Measurements from ENCODE around the gene TEX2.

DNA sequence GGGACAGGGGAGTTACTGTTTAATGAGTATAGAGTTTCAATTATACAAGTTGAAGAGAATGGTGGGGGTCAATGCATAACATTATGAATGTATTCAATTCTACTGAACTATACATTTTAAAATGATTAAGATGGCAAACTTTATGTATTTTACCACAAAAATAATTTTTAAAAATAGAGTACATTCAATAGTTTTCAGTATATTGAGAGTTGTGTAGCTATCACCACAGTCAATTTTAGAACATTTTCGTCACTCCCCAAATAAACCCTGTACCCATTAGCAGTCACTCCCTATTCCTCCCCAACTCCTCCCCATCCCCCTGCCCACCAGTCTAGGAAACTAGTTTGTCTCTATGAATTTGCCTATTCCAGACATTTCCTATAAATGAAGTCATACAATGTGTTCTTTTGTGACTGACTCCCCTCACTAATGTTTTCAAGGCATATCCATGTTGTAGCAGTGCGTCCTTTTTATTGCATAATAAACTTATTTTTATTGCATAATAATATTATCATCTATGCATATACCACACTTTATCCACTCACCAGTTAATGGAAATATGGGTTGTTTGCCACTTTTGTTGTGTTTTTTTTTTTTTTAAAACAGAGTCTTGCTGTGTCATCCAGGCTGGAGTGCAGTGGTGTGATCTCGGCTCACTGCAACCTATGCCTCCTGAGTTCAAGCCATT lies 80.6 kb downstream of the TEX2 start:
- TF ChIP-seq, protein P1, sequence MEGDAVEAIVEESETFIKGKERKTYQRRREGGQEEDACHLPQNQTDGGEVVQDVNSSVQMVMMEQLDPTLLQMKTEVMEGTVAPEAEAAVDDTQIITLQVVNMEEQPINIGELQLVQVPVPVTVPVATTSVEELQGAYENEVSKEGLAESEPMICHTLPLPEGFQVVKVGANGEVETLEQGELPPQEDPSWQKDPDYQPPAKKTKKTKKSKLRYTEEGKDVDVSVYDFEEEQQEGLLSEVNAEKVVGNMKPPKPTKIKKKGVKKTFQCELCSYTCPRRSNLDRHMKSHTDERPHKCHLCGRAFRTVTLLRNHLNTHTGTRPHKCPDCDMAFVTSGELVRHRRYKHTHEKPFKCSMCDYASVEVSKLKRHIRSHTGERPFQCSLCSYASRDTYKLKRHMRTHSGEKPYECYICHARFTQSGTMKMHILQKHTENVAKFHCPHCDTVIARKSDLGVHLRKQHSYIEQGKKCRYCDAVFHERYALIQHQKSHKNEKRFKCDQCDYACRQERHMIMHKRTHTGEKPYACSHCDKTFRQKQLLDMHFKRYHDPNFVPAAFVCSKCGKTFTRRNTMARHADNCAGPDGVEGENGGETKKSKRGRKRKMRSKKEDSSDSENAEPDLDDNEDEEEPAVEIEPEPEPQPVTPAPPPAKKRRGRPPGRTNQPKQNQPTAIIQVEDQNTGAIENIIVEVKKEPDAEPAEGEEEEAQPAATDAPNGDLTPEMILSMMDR (IDR thresholded peaks at IDR 0.05), result no peak
- no peak for TF ChIP-seq POLR2AphosphoS5 (IDR thresholded peaks at IDR 0.05)
- no peak for TF ChIP-seq POLR2A (IDR thresholded peaks at IDR 0.05)
- no peak for TF ChIP-seq EP300 (IDR thresholded peaks at IDR 0.05)

Data from sigmoid colon (tissue), 4 donors.